HEK293 (cell line): ENCODE measurements around the gene ASGR2.

Source experiments
- BCL11A ChIP-seq: fragments of 450-650 bp; formaldehyde crosslinking; IDR thresholded peaks from 2 replicates; pipeline ENCODE4 v1.5.1; 2016; ENCODE audit warnings: low read depth, missing biosample characterization, missing genetic modification characterization
- GFI1B ChIP-seq: fragments of 450-650 bp; formaldehyde crosslinking; IDR thresholded peaks from 2 replicates; pipeline ENCODE4 v1.5.1; 2016; ENCODE audit warnings: missing biosample characterization, missing genetic modification characterization
- HOXA7 ChIP-seq: sonication (generic); formaldehyde crosslinking; IDR thresholded peaks from 2 replicates; pipeline ENCODE4 v1.8.1; 2022; ENCODE audit warnings: missing genetic modification reagents, borderline replicate concordance
- KLF1 ChIP-seq: fragments of 450-650 bp; formaldehyde crosslinking; IDR thresholded peaks from 2 replicates; pipeline ENCODE4 v1.5.1; 2016; ENCODE audit warnings: missing biosample characterization, missing genetic modification characterization
- KLF10 ChIP-seq: fragments of 450-650 bp; IDR thresholded peaks from 2 replicates; pipeline ENCODE4 v1.5.1; 2018; ENCODE audit warnings: missing biosample characterization, mild to moderate bottlenecking, missing genetic modification characterization
- KLF16 ChIP-seq: fragments of 450-650 bp; formaldehyde crosslinking; IDR thresholded peaks from 2 replicates; pipeline ENCODE4 v1.5.1; 2017; ENCODE audit warnings: missing biosample characterization, missing genetic modification characterization
- KLF7 ChIP-seq: fragments of 450-650 bp; formaldehyde crosslinking; IDR thresholded peaks from 2 replicates; pipeline ENCODE4 v1.5.1; 2016; ENCODE audit warnings: missing biosample characterization, missing genetic modification characterization, borderline replicate concordance
- KLF9 ChIP-seq: fragments of 450-650 bp; formaldehyde crosslinking; IDR thresholded peaks from 2 replicates; pipeline ENCODE4 v1.5.1; 2016; ENCODE audit warnings: missing biosample characterization, missing genetic modification characterization, low read depth
- OVOL3 ChIP-seq: fragments of 450-650 bp; formaldehyde crosslinking; IDR thresholded peaks from 2 replicates; pipeline ENCODE4 v1.5.1; 2016; ENCODE audit warnings: missing biosample characterization, missing genetic modification characterization
- SETDB1 ChIP-seq: IDR thresholded peaks from one replicate; pipeline ENCODE4 v1.6.1; 2017; ENCODE audit warnings: mild to moderate bottlenecking, low read length, moderate library complexity, mixed read lengths; ENCODE audit not compliant: insufficient read length
- ZBTB21 ChIP-seq: fragments of 450-650 bp; formaldehyde crosslinking; IDR thresholded peaks from 2 replicates; pipeline ENCODE4 v1.5.1; 2017; ENCODE audit warnings: missing biosample characterization, missing genetic modification characterization
- ZFP41 ChIP-seq: fragments of 450-650 bp; formaldehyde crosslinking; IDR thresholded peaks from 2 replicates; pipeline ENCODE4 v1.5.1; 2016; ENCODE audit warnings: missing biosample characterization, missing genetic modification characterization, borderline replicate concordance
- ZNF132 ChIP-seq: fragments of 450-650 bp; formaldehyde crosslinking; IDR thresholded peaks from 2 replicates; pipeline ENCODE4 v1.5.1; 2017; ENCODE audit warnings: missing biosample characterization, missing genetic modification characterization, borderline replicate concordance
- ZNF140 ChIP-seq: fragments of 450-650 bp; formaldehyde crosslinking; IDR thresholded peaks from 2 replicates; pipeline ENCODE4 v1.5.1; 2016; ENCODE audit warnings: missing biosample characterization, missing genetic modification characterization
- ZNF19 ChIP-seq: fragments of 450-650 bp; formaldehyde crosslinking; IDR thresholded peaks from 2 replicates; pipeline ENCODE4; 2016; ENCODE audit warnings: missing biosample characterization, missing genetic modification characterization, low read depth
- ZNF23 ChIP-seq: fragments of 450-650 bp; formaldehyde crosslinking; IDR thresholded peaks from 2 replicates; pipeline ENCODE4 v1.5.1; 2016; ENCODE audit warnings: missing biosample characterization, missing genetic modification characterization, borderline replicate concordance
- ZNF239 ChIP-seq: fragments of 450-650 bp; formaldehyde crosslinking; IDR thresholded peaks from 2 replicates; pipeline ENCODE4 v1.5.1; 2016; ENCODE audit warnings: missing biosample characterization, missing genetic modification characterization
- ZNF501 ChIP-seq: fragments of 450-650 bp; formaldehyde crosslinking; IDR thresholded peaks from 2 replicates; pipeline ENCODE4 v1.5.1; 2016; ENCODE audit warnings: missing biosample characterization, missing genetic modification characterization
- ZNF510 ChIP-seq: fragments of 450-650 bp; formaldehyde crosslinking; IDR thresholded peaks from 2 replicates; pipeline ENCODE4 v1.5.1; 2018; ENCODE audit warnings: mild to moderate bottlenecking, missing genetic modification characterization, missing biosample characterization; ENCODE audit not compliant: insufficient replicate concordance
- ZNF571 ChIP-seq: fragments of 450-650 bp; formaldehyde crosslinking; IDR thresholded peaks from 2 replicates; pipeline ENCODE4 v1.5.0; 2017; ENCODE audit warnings: missing biosample characterization, missing genetic modification characterization
- ZNF621 ChIP-seq: fragments of 450-650 bp; formaldehyde crosslinking; IDR thresholded peaks from 2 replicates; pipeline ENCODE4 v1.5.1; 2017; ENCODE audit warnings: missing biosample characterization, missing genetic modification characterization
- ZNF626 ChIP-seq: fragments of 450-650 bp; sonication (Bioruptor Pico); formaldehyde crosslinking; IDR thresholded peaks from 2 replicates; pipeline ENCODE4 v1.5.1; 2018; ENCODE audit warnings: missing biosample characterization, missing genetic modification characterization, inconsistent platforms
- ZNF677 ChIP-seq: fragments of 450-650 bp; IDR thresholded peaks from 2 replicates; pipeline ENCODE4 v1.5.0; 2018; ENCODE audit warnings: missing biosample characterization, mild to moderate bottlenecking, missing genetic modification characterization, moderate library complexity
- ZNF701 ChIP-seq: fragments of 450-650 bp; formaldehyde crosslinking; IDR thresholded peaks from 2 replicates; pipeline ENCODE4 v1.5.1; 2016; ENCODE audit warnings: missing biosample characterization, missing genetic modification characterization
- ZNF830 ChIP-seq: fragments of 450-650 bp; IDR thresholded peaks from 2 replicates; pipeline ENCODE4 v1.5.0; 2018; ENCODE audit warnings: missing biosample characterization, missing genetic modification characterization, low read depth, mild to moderate bottlenecking, moderate library complexity
- ZNF837 ChIP-seq: fragments of 450-650 bp; formaldehyde crosslinking; IDR thresholded peaks from 2 replicates; pipeline ENCODE4 v1.5.1; 2016; ENCODE audit warnings: missing biosample characterization, missing genetic modification characterization
- ZXDB ChIP-seq: fragments of 450-650 bp; formaldehyde crosslinking; IDR thresholded peaks from 2 replicates; pipeline ENCODE4 v1.5.1; 2016; ENCODE audit warnings: missing biosample characterization, missing genetic modification characterization
- TF ChIP-seq, protein P1 (sequence below): fragments of 450-650 bp; formaldehyde crosslinking; IDR thresholded peaks from 2 replicates; pipeline ENCODE4 v1.5.1; 2017; ENCODE audit warnings: missing biosample characterization, missing genetic modification characterization
- TF ChIP-seq, protein P2 (sequence below): fragments of 450-650 bp; IDR thresholded peaks from 2 replicates; pipeline ENCODE4 v1.5.1; 2018; ENCODE audit warnings: missing biosample characterization, missing genetic modification characterization
- TF ChIP-seq, protein P3 (sequence below): fragments of 450-650 bp; formaldehyde crosslinking; optimal IDR thresholded peaks from 2 replicates; pipeline ENCODE3; 2016; ENCODE audit warnings: missing biosample characterization, mild to moderate bottlenecking, missing genetic modification characterization
- TF ChIP-seq, protein P4 (sequence below): fragments of 450-650 bp; formaldehyde crosslinking; IDR thresholded peaks from 2 replicates; pipeline ENCODE4 v1.5.1; 2016; ENCODE audit warnings: missing biosample characterization, missing genetic modification characterization
- TF ChIP-seq, protein P5 (sequence below): fragments of 450-650 bp; formaldehyde crosslinking; IDR thresholded peaks from 2 replicates; pipeline ENCODE4 v1.5.1; 2016; ENCODE audit warnings: missing biosample characterization, missing genetic modification characterization

ASGR2 gene

DNA sequence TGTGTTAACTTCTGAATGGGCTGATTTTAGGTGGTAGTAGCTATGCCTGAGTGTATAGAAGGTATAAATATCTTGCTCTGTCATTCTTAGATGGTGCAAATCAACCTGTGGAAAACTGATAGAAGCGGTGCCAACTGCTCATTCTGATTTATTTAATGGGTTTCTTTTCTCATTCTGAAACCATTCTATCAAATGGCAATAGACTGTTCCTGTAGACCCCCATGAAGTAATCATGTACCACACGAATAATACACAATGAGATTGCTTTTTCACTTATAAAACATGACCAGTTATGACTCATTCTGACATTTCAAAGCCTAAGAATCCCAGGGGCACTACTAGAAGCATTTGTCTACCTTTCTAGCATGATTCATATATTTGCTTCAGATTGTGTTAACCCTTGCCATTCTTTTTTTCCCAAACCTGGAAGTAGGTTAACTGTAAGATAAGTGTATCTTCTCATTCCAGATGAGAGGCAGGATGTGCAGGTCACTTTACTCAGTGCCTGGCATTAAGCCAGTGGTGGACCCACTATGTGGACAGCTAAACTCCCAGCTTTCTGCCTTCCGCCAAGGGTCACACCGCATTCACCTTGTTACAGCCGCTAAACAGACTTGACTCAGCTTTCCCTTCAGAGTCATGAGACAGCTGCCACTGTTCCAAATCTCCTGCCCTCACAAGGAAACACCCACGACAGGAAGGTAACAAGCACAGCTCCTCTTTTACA, 54.3 kb downstream of the ASGR2 start (continued):
- TF ChIP-seq, protein P1, sequence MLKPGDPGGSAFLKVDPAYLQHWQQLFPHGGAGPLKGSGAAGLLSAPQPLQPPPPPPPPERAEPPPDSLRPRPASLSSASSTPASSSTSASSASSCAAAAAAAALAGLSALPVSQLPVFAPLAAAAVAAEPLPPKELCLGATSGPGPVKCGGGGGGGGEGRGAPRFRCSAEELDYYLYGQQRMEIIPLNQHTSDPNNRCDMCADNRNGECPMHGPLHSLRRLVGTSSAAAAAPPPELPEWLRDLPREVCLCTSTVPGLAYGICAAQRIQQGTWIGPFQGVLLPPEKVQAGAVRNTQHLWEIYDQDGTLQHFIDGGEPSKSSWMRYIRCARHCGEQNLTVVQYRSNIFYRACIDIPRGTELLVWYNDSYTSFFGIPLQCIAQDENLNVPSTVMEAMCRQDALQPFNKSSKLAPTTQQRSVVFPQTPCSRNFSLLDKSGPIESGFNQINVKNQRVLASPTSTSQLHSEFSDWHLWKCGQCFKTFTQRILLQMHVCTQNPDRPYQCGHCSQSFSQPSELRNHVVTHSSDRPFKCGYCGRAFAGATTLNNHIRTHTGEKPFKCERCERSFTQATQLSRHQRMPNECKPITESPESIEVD (tag by site-specific recombination), result peak; percentile 75; the same call in 1 of the 2 replicates
- TF ChIP-seq ZFP41 (tag by site-specific recombination), result no peak
- TF ChIP-seq KLF1 (tag by site-specific recombination), result no peak
- no peak for TF ChIP-seq ZNF510 (tag by site-specific recombination)
- TF ChIP-seq, protein P2, sequence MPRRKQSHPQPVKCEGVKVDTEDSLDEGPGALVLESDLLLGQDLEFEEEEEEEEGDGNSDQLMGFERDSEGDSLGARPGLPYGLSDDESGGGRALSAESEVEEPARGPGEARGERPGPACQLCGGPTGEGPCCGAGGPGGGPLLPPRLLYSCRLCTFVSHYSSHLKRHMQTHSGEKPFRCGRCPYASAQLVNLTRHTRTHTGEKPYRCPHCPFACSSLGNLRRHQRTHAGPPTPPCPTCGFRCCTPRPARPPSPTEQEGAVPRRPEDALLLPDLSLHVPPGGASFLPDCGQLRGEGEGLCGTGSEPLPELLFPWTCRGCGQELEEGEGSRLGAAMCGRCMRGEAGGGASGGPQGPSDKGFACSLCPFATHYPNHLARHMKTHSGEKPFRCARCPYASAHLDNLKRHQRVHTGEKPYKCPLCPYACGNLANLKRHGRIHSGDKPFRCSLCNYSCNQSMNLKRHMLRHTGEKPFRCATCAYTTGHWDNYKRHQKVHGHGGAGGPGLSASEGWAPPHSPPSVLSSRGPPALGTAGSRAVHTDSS (tag by site-specific recombination), result no peak
- TF ChIP-seq, protein P3, sequence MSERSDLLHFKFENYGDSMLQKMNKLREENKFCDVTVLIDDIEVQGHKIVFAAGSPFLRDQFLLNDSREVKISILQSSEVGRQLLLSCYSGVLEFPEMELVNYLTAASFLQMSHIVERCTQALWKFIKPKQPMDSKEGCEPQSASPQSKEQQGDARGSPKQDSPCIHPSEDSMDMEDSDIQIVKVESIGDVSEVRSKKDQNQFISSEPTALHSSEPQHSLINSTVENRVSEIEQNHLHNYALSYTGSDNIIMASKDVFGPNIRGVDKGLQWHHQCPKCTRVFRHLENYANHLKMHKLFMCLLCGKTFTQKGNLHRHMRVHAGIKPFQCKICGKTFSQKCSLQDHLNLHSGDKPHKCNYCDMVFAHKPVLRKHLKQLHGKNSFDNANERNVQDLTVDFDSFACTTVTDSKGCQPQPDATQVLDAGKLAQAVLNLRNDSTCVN (tag by site-specific recombination), result no peak
- TF ChIP-seq, protein P4, sequence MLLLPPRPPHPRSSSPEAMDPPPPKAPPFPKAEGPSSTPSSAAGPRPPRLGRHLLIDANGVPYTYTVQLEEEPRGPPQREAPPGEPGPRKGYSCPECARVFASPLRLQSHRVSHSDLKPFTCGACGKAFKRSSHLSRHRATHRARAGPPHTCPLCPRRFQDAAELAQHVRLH (tag by site-specific recombination), result no peak
- TF ChIP-seq ZNF132 (tag by site-specific recombination), result no peak
- no peak for TF ChIP-seq ZBTB21 (tag by site-specific recombination)
- TF ChIP-seq ZNF701 (tag by site-specific recombination), result no peak
- no peak for TF ChIP-seq ZNF830 (tag by site-specific recombination)
- no peak for TF ChIP-seq ZNF140 (tag by site-specific recombination)
- no peak for TF ChIP-seq SETDB1
- 0 out of 2 replicates have a peak, but pooled peaks have one; percentile 33 for TF ChIP-seq KLF10 (tag by site-specific recombination)
- no peak for TF ChIP-seq ZNF23 (tag by site-specific recombination)
- no peak for TF ChIP-seq KLF16 (tag by site-specific recombination)
- TF ChIP-seq HOXA7 (CRISPR knock-in tag), result no peak
- no peak for TF ChIP-seq ZXDB
- no peak for TF ChIP-seq ZNF837
- TF ChIP-seq GFI1B (tag by site-specific recombination), result no peak
- TF ChIP-seq, protein P5, sequence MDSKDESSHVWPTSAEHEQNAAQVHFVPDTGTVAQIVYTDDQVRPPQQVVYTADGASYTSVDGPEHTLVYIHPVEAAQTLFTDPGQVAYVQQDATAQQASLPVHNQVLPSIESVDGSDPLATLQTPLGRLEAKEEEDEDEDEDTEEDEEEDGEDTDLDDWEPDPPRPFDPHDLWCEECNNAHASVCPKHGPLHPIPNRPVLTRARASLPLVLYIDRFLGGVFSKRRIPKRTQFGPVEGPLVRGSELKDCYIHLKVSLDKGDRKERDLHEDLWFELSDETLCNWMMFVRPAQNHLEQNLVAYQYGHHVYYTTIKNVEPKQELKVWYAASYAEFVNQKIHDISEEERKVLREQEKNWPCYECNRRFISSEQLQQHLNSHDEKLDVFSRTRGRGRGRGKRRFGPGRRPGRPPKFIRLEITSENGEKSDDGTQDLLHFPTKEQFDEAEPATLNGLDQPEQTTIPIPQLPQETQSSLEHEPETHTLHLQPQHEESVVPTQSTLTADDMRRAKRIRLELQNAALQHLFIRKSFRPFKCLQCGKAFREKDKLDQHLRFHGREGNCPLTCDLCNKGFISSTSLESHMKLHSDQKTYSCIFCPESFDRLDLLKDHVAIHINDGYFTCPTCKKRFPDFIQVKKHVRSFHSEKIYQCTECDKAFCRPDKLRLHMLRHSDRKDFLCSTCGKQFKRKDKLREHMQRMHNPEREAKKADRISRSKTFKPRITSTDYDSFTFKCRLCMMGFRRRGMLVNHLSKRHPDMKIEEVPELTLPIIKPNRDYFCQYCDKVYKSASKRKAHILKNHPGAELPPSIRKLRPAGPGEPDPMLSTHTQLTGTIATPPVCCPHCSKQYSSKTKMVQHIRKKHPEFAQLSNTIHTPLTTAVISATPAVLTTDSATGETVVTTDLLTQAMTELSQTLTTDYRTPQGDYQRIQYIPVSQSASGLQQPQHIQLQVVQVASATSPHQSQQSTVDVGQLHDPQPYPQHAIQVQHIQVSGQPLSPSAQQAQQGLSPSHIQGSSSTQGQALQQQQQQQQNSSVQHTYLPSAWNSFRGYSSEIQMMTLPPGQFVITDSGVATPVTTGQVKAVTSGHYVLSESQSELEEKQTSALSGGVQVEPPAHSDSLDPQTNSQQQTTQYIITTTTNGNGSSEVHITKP (tag by site-specific recombination), result no peak
- TF ChIP-seq ZNF501 (tag by site-specific recombination), result no peak
- 0 out of 2 replicates have a peak, but pooled peaks have one; percentile 40 for TF ChIP-seq BCL11A (tag by site-specific recombination)
- TF ChIP-seq ZNF19 (tag by site-specific recombination), result no peak
- TF ChIP-seq ZNF626 (tag by site-specific recombination), result no peak
- no peak for TF ChIP-seq OVOL3 (tag by site-specific recombination)
- TF ChIP-seq ZNF239 (tag by site-specific recombination), result no peak
- no peak for TF ChIP-seq KLF9 (tag by site-specific recombination)
- TF ChIP-seq ZNF621, result no peak
- no peak for TF ChIP-seq KLF7 (tag by site-specific recombination)
- no peak for TF ChIP-seq ZNF571 (tag by site-specific recombination)
- no peak for TF ChIP-seq ZNF677 (tag by site-specific recombination)
